H9 (cell line): ENCODE results near the gene PTOV1. TPM values are rescaled to one million over a fixed set of nuclear protein-coding genes. Genes with fewer than 3 reads are reported as not detected.
A peak's percentile ranks its signal among the peaks of the same experiment; 100 is the strongest.

Experiments used
- DNase-seq: peaks from one replicate; pipeline ENCODE4 v3.0.0-alpha.2; 2017
- H2AFZ ChIP-seq: one replicate; pipeline ENCODE4 v1.6.1; 2013; ENCODE audit warnings: mild to moderate bottlenecking, low read length, control low read depth, moderate library complexity
- H2AK5ac ChIP-seq: 2 replicates; pipeline ENCODE4 v1.6.1; 2013; ENCODE audit warnings: low read length, control low read depth, mixed read lengths; ENCODE audit not compliant: insufficient read length
- H2BK120ac ChIP-seq: one replicate; pipeline ENCODE4 v1.6.1; 2013; ENCODE audit warnings: low read depth, mild to moderate bottlenecking, low read length, control low read depth, inconsistent platforms; ENCODE audit not compliant: poor library complexity, severe bottlenecking
- H2BK12ac ChIP-seq: 2 replicates; pipeline ENCODE4 v1.6.1; 2013; ENCODE audit warnings: low read length, control low read depth, mixed read lengths, low read depth; ENCODE audit not compliant: insufficient read length
- H2BK15ac ChIP-seq: 2 replicates; pipeline ENCODE4 v1.6.1; 2013; ENCODE audit warnings: low read depth, low read length, control low read depth
- H2BK20ac ChIP-seq: one replicate; pipeline ENCODE4 v1.6.1; 2013; ENCODE audit warnings: low read depth, mild to moderate bottlenecking, low read length, control low read depth, inconsistent platforms; ENCODE audit not compliant: poor library complexity, severe bottlenecking
- H2BK5ac ChIP-seq: 2 replicates; pipeline ENCODE4 v1.6.1; 2013; ENCODE audit warnings: low read length, control low read depth, mixed read lengths; ENCODE audit not compliant: insufficient read length
- H3K14ac ChIP-seq: 2 replicates; pipeline ENCODE4 v1.6.1; 2013; ENCODE audit warnings: low read length, control low read depth; ENCODE audit not compliant: insufficient read depth
- H3K18ac ChIP-seq: 2 replicates; pipeline ENCODE4 v1.6.1; 2013; ENCODE audit warnings: low read depth, mild to moderate bottlenecking, mixed read lengths, low read length, control low read depth; ENCODE audit not compliant: insufficient read length
- H3K23ac ChIP-seq: 2 replicates; pipeline ENCODE4 v1.6.1; 2013; ENCODE audit warnings: low read length, control low read depth, mixed read lengths, low read depth; ENCODE audit not compliant: insufficient read length
- H3K23me2 ChIP-seq: 2 replicates; pipeline ENCODE4 v1.6.1; 2013; ENCODE audit warnings: low read depth, mild to moderate bottlenecking, mixed read lengths, low read length, control low read depth; ENCODE audit not compliant: insufficient read length, poor library complexity, severe bottlenecking
- H3K27ac ChIP-seq: 2 replicates; pipeline ENCODE4 v1.5.1; 2013; ENCODE audit warnings: low read length, control low read depth, mixed read lengths, low read depth; ENCODE audit not compliant: insufficient read length
- H3K27me3 ChIP-seq: 2 replicates; pipeline ENCODE4 v1.6.1; 2013; ENCODE audit warnings: low read length, control low read depth, inconsistent platforms; ENCODE audit not compliant: insufficient read depth
- H3K4ac ChIP-seq: 2 replicates; pipeline ENCODE4 v1.6.1; 2013; ENCODE audit warnings: low read depth, mild to moderate bottlenecking, control low read depth, inconsistent platforms, low read length, moderate library complexity
- H3K4me1 ChIP-seq: 2 replicates; pipeline ENCODE4 v1.6.1; 2013; ENCODE audit warnings: low read length, control low read depth, inconsistent platforms; ENCODE audit not compliant: insufficient read depth
- H3K4me2 ChIP-seq: 2 replicates; pipeline ENCODE4 v1.6.1; 2013; ENCODE audit warnings: low read length, control low read depth, mixed read lengths; ENCODE audit not compliant: insufficient read length, insufficient read depth
- H3K56ac ChIP-seq: 2 replicates; pipeline ENCODE4 v1.6.1; 2013; ENCODE audit warnings: low read depth, mild to moderate bottlenecking, mixed read lengths, low read length, control low read depth; ENCODE audit not compliant: insufficient read length
- H3K79me1 ChIP-seq: 2 replicates; pipeline ENCODE4 v1.6.1; 2013; ENCODE audit warnings: low read depth, mild to moderate bottlenecking, moderate library complexity, low read length, control low read depth, inconsistent platforms; ENCODE audit not compliant: insufficient read depth, poor library complexity, severe bottlenecking
- H3K79me2 ChIP-seq: 2 replicates; pipeline ENCODE4 v1.6.1; 2013; ENCODE audit warnings: low read length, control low read depth, inconsistent platforms; ENCODE audit not compliant: insufficient read depth
- H3K9ac ChIP-seq: 2 replicates; pipeline ENCODE4 v1.6.1; 2013; ENCODE audit warnings: low read length, control low read depth, mixed read lengths; ENCODE audit not compliant: insufficient read length; ENCODE audit errors: extremely low read depth
- H3K9me3 ChIP-seq: one replicate; pipeline ENCODE4 v1.6.1; 2013; ENCODE audit warnings: low read depth, low read length, inconsistent platforms; ENCODE audit not compliant: control insufficient read depth
- H3T11ph ChIP-seq: one replicate; pipeline ENCODE4 v1.6.1; 2013; ENCODE audit warnings: mild to moderate bottlenecking, low read length, control low read depth, inconsistent platforms
- H4K20me1 ChIP-seq: one replicate; pipeline ENCODE4 v1.6.1; 2013; ENCODE audit not compliant: control insufficient read depth, insufficient read length, insufficient read depth
- H4K5ac ChIP-seq: 2 replicates; pipeline ENCODE4 v1.6.1; 2013; ENCODE audit warnings: low read depth, mild to moderate bottlenecking, mixed read lengths, low read length, control low read depth; ENCODE audit not compliant: insufficient read length
- H4K8ac ChIP-seq: replicated peaks from 2 replicates; pipeline ENCODE4 v1.6.1; 2013; ENCODE audit warnings: low read length, control low read depth, mixed read lengths, low read depth; ENCODE audit not compliant: insufficient read length
- H4K91ac ChIP-seq: 2 replicates; pipeline ENCODE4 v1.6.1; 2013; ENCODE audit warnings: low read depth, mild to moderate bottlenecking, moderate library complexity, mixed read lengths, low read length, control low read depth; ENCODE audit not compliant: insufficient read length
- H3K27ac Mint-ChIP-seq, 3 experiments: 2 replicates in 2 of 3; 3 replicates in 1 of 3; pipeline ENCODE4 v1.8.0; 2020 to 2021; ENCODE audit warnings: mixed read lengths in 3 of 3, mild to moderate bottlenecking in 1 of 3, moderate library complexity in 1 of 3
- H3K27me3 Mint-ChIP-seq: 2 replicates; pipeline ENCODE4 v1.8.0; 2021; ENCODE audit warnings: low read depth, mild to moderate bottlenecking, moderate library complexity, mixed read lengths
- H3K36me3 Mint-ChIP-seq, 3 experiments: 2 replicates in 2 of 3; 3 replicates in 1 of 3; pipeline ENCODE4 v1.8.0; 2020 to 2021; ENCODE audit warnings: low read depth in 3 of 3, mixed read lengths in 3 of 3; ENCODE audit not compliant: insufficient read depth in 1 of 3
- H3K4me1 Mint-ChIP-seq, 2 experiments: 2 replicates each; pipeline ENCODE4 v1.8.0; 2020; ENCODE audit warnings: mixed read lengths in 2 of 2
- H3K4me3 Mint-ChIP-seq, 2 experiments: 2 replicates in 1 of 2; 3 replicates in 1 of 2; pipeline ENCODE4 v1.8.0; 2020 to 2021; ENCODE audit warnings: mild to moderate bottlenecking in 2 of 2, mixed read lengths in 2 of 2, moderate library complexity in 1 of 2
- H3K9me3 Mint-ChIP-seq, 2 experiments: 2 replicates in 1 of 2; 3 replicates in 1 of 2; pipeline ENCODE4 v1.8.0; 2020; ENCODE audit warnings: mild to moderate bottlenecking in 2 of 2, mixed read lengths in 2 of 2, moderate library complexity in 1 of 2
- CTCF ChIP-seq: fragments of 200-600 bp; sonication (generic); conservative IDR thresholded peaks from 3 replicates; pipeline ENCODE4 v1.8.0; 2021; ENCODE audit warnings: antibody characterized with exemption, mild to moderate bottlenecking
- WGBS: extraction: QIAGEN DNeasy Blood & Tissue Kit; methylation state at CpG from one replicate; pipeline ENCODE4 v1.1.7; 2013; ENCODE audit warnings: missing lambda C conversion rate, low lambda C conversion rate, mixed read lengths; ENCODE audit not compliant: insufficient read length; ENCODE audit errors: extremely low coverage; 5-methylcytosine and 5-hydroxymethylcytosine counted together
- total RNA-seq: library from RNA; stranded (reverse); gene quantifications from 2 replicates; pipeline ENCODE4 v1.2.1, GENCODE V29; 2021

PTOV1 gene
- total RNA-seq, 1 experiment from 2014 or later = 309 TPM

DNA sequence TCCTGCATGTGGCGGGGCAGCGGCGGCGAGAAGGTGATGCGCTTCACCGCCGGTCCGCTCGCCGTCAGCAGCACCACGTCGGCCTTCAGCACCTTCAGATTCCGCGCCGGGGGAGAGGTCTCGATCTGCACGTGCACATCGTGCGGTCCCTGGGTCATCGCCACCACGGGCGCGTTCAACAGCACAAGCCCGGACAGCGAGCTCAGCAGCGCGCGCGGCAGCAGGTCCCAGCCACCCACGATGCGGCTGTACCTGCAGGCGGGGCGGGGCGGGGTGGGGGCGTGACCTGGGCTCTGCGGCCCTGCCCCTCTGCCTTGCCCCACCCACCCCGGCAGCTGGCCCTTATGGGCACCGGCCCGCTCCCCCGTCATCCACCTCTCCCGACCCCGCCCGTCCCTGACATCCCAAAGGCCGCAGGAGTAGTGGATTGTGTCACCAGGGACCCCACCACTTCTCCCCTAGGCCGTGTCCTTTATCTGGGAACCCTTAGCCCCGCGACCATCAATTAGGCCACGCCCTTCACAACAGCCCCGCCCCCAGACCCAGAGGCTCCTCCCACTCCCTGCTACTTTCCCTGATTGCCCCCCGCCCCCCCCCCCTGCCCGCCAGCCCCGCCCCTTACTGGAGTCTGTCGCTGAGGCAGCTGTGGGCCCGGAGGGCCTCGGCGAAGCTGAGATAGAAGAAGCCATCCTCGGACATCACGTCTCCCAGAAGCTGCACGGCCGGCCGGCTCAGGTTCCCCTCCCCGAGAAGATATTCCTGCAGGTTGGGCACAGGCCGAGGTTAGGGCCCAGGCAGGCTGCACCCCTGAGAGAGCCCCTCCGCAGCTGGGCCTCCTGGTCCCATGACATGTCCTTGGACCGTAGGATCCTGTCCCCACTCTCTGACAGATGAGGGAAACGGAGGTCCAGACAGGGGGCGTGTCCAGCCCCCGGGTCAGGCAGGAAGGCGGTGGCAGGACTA, 39.7 kb downstream of the PTOV1 start:
- H3K9ac ChIP-seq = no peak overlapping the region

More for the DNA sequence above, 39.7 kb downstream of the PTOV1 start:
- Histone ChIP-seq H3K18ac (peak overlapping the region; percentile 22), H2AFZ (no peak overlapping the region), H3K27ac (no peak overlapping the region), H3T11ph (no peak overlapping the region), H2AK5ac (no peak overlapping the region), H4K20me1 (peaks cover 5% of the 10 kb centered on the region), H3K4me1 (no peaks in the 10 kb centered on the region), H3K79me2 (no peaks in the 10 kb centered on the region), H3K4me2 (peak overlapping the region; percentile 28), H2BK120ac (no peak overlapping the region), H3K56ac (no peak overlapping the region), H3K9me3 (no peaks in the 10 kb centered on the region), H3K79me1 (no peaks in the 10 kb centered on the region), H2BK12ac (no peak overlapping the region), H2BK20ac (no peak overlapping the region), H4K91ac (no peak overlapping the region), H3K4ac (no peak overlapping the region), H4K8ac (no peak overlapping the region), H3K27me3 (no peaks in the 10 kb centered on the region; the same call in 1 of the 2 replicates), H3K23me2 (peaks cover 3% of the 10 kb centered on the region), H3K14ac (0 out of 2 replicates have a peak overlapping the region, but pooled peaks have one; percentile 68), H3K23ac (no peak overlapping the region), H4K5ac (no peak overlapping the region), H2BK15ac (no peak overlapping the region), H2BK5ac (no peak overlapping the region)
- Mint-ChIP-seq H3K27me3 (peaks cover 42% of the 10 kb centered on the region), H3K27ac (peak overlapping the region; percentile 85 to 97 (median 96); a peak in 6 of 7 replicates), H3K36me3 (peaks cover 14 to 19% (median 16%) of the 10 kb centered on the region in 3 experiments), H3K9me3 (peaks cover 0 to 11% of the 10 kb centered on the region in 2 experiments; a peak in 1 of 5 replicates), H3K4me1 (peaks cover 3 to 21% of the 10 kb centered on the region in 2 experiments; a peak in 3 of 4 replicates), H3K4me3 (peak overlapping the region; percentile 54 to 81)
- DNase-seq = peak; percentile 88
- no CpG with 5 or more reads among the region's 69 CpGs for WGBS
- TF ChIP-seq CTCF = peak; percentile 40; the same call in 2 of the 3 replicates
